GM12878 (cell line): ENCODE measurements around the gene RHBDF2.

Experiments
- CTCF ChIP-seq, 3 experiments: IDR thresholded peaks in 2 of 3; conservative IDR thresholded peaks in 1 of 3; 2 replicates each; pipeline ENCODE4 v1.5.1; 2011; ENCODE audit warnings: low read depth in 3 of 3, low read length in 3 of 3, mild to moderate bottlenecking in 3 of 3, control low read depth in 2 of 3, moderate library complexity in 2 of 3, inconsistent platforms in 1 of 3, mixed read lengths in 1 of 3; ENCODE audit not compliant: control insufficient read depth in 2 of 3, insufficient read depth in 1 of 3; ENCODE audit errors: extremely low read depth in 1 of 3
- EP300 ChIP-seq, 2 experiments: fragments of 150-350 bp in 1 of 2; IDR thresholded peaks; 2 replicates each; pipeline ENCODE4 v1.6.1; 2011 to 2012; ENCODE audit warnings: low read depth in 2 of 2, low read length in 2 of 2, borderline replicate concordance in 1 of 2, improper control_type of control experiment in 1 of 2, inconsistent platforms in 1 of 2; ENCODE audit not compliant: control insufficient read depth in 1 of 2
- EZH2 ChIP-seq: IDR thresholded peaks from 2 replicates; pipeline ENCODE4 v1.6.1; 2012; ENCODE audit warnings: low read depth, mild to moderate bottlenecking, control low read depth, inconsistent platforms, low read length, borderline replicate concordance; ENCODE audit not compliant: control insufficient read depth
- HDAC6 ChIP-seq: fragments of 200-600 bp; sonication (generic); IDR thresholded peaks from one replicate; pipeline ENCODE4 v1.8.0; 2017; ENCODE audit warnings: antibody characterized with exemption; ENCODE audit not compliant: unreplicated experiment
- MEF2A ChIP-seq: IDR thresholded peaks from 2 replicates; pipeline ENCODE4 v1.6.1; 2011; ENCODE audit warnings: low read depth, mild to moderate bottlenecking, low read length, moderate library complexity; ENCODE audit not compliant: insufficient read depth
- NFYB ChIP-seq: IDR thresholded peaks from 2 replicates; pipeline ENCODE4 v1.6.1; 2011; ENCODE audit warnings: low read depth, mild to moderate bottlenecking, low read length, improper control_type of control experiment, moderate library complexity; ENCODE audit not compliant: insufficient read depth
- NKRF ChIP-seq: fragments of 450-650 bp; conservative IDR thresholded peaks from 2 replicates; pipeline ENCODE4 v1.6.1; 2017; ENCODE audit warnings: mild to moderate bottlenecking, moderate library complexity
- POLR2AphosphoS2 ChIP-seq: IDR thresholded peaks from 2 replicates; pipeline ENCODE4 v1.6.1; 2011; ENCODE audit warnings: low read depth, mild to moderate bottlenecking, low read length, improper control_type of control experiment, moderate library complexity
- RAD21 ChIP-seq: IDR thresholded peaks from 2 replicates; pipeline ENCODE4 v1.6.1; 2011; ENCODE audit warnings: mild to moderate bottlenecking, low read depth, low read length, moderate library complexity; ENCODE audit not compliant: insufficient read depth
- RFX5 ChIP-seq: IDR thresholded peaks from 2 replicates; pipeline ENCODE4 v1.6.1; 2011; ENCODE audit warnings: low read depth, low read length, improper control_type of control experiment
- SMC3 ChIP-seq: IDR thresholded peaks from 2 replicates; pipeline ENCODE4 v1.6.1; 2011; ENCODE audit warnings: low read length, improper control_type of control experiment, borderline replicate concordance
- SRF ChIP-seq, 2 experiments: IDR thresholded peaks; 2 replicates each; pipeline ENCODE4 v1.6.1; 2011; ENCODE audit warnings: low read depth in 2 of 2, low read length in 2 of 2, mild to moderate bottlenecking in 1 of 2, moderate library complexity in 1 of 2
- TF ChIP-seq, protein P1 (sequence below): fragments of 450-650 bp; IDR thresholded peaks from 2 replicates; pipeline ENCODE4 v1.6.1; 2017; ENCODE audit warnings: mild to moderate bottlenecking
- TF ChIP-seq, protein P2 (sequence below): fragments of 450-650 bp; IDR thresholded peaks from 2 replicates; pipeline ENCODE4 v1.6.1; 2018; ENCODE audit warnings: borderline replicate concordance, mild to moderate bottlenecking; ENCODE audit not compliant: partially characterized antibody

- TF ChIP-seq SRF (IDR thresholded peaks at IDR 0.05; ENCODE audit: low read depth in 2 of 2, low read length in 2 of 2) (no peak), CTCF (IDR thresholded peaks at IDR 0.05 in 2 of 3, conservative IDR thresholded peaks at IDR 0.05 in 1 of 3; ENCODE audit: control insufficient read depth in 2 of 3, extremely low read depth in 1 of 3, insufficient read depth in 1 of 3, low read depth in 3 of 3, low read length in 3 of 3) (no peak), HDAC6 (no peak), EZH2 (no peak), MEF2A (no peak), POLR2AphosphoS2 (no peak), NKRF (no peak), EP300 (IDR thresholded peaks at IDR 0.05; ENCODE audit: borderline replicate concordance in 1 of 2, control insufficient read depth in 1 of 2, low read depth in 2 of 2, low read length in 2 of 2) (no peak), RAD21 (no peak), NFYB (no peak), RFX5 (no peak), SMC3 (no peak)
- TF ChIP-seq, protein P1, sequence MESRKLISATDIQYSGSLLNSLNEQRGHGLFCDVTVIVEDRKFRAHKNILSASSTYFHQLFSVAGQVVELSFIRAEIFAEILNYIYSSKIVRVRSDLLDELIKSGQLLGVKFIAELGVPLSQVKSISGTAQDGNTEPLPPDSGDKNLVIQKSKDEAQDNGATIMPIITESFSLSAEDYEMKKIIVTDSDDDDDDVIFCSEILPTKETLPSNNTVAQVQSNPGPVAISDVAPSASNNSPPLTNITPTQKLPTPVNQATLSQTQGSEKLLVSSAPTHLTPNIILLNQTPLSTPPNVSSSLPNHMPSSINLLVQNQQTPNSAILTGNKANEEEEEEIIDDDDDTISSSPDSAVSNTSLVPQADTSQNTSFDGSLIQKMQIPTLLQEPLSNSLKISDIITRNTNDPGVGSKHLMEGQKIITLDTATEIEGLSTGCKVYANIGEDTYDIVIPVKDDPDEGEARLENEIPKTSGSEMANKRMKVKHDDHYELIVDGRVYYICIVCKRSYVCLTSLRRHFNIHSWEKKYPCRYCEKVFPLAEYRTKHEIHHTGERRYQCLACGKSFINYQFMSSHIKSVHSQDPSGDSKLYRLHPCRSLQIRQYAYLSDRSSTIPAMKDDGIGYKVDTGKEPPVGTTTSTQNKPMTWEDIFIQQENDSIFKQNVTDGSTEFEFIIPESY, result no peak
- TF ChIP-seq, protein P2, sequence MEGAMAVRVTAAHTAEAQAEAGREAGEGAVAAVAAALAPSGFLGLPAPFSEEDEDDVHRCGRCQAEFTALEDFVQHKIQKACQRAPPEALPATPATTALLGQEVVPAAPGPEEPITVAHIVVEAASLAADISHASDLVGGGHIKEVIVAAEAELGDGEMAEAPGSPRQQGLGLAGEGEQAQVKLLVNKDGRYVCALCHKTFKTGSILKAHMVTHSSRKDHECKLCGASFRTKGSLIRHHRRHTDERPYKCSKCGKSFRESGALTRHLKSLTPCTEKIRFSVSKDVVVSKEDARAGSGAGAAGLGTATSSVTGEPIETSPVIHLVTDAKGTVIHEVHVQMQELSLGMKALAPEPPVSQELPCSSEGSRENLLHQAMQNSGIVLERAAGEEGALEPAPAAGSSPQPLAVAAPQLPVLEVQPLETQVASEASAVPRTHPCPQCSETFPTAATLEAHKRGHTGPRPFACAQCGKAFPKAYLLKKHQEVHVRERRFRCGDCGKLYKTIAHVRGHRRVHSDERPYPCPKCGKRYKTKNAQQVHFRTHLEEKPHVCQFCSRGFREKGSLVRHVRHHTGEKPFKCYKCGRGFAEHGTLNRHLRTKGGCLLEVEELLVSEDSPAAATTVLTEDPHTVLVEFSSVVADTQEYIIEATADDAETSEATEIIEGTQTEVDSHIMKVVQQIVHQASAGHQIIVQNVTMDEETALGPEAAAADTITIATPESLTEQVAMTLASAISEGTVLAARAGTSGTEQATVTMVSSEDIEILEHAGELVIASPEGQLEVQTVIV, result no peak
Measured at GRCh38 chr17:76438906-76439305, 62.3 kb downstream of the RHBDF2 start.
